GM21825 (cell line): Measurements from ENCODE around the gene SMIM34.
"Not testable (repeated sequence)": the region's sequence is repeated elsewhere in the genome, so short reads cannot be mapped to it uniquely, and the experiment has no call there.

ENCODE experiments used
- ATAC-seq: cut with Tn5 transposase; IDR thresholded peaks from one replicate; pipeline ENCODE4 v1.9.1; 2021; ENCODE audit warnings: mild to moderate bottlenecking, moderate library complexity; ENCODE audit not compliant: unreplicated experiment

Gene SMIM34

GRCh38 chr21:34374462-34374861 lies 49.3 kb downstream of the SMIM34 start:
- not testable (repeated sequence) for ATAC-seq

- no peak for ATAC-seq
Observed at GRCh38 chr21:34372321-34372720, 51.4 kb downstream of the SMIM34 start.

GRCh38 chr21:34369741-34370140 lies 54.0 kb downstream of the SMIM34 start:
- no peak for ATAC-seq
